Activated CD4-positive, alpha-beta T cell treated with anti-CD3 and anti-CD28 coated beads for 24 hours (primary cell): ENCODE data around the gene ZNF808.
A peak's percentile ranks its signal among the peaks of the same experiment; 100 is the strongest.
"Not testable (repeated sequence)": the region's sequence is repeated elsewhere in the genome, so short reads cannot be mapped to it uniquely, and the experiment has no call there.

Source experiments
- DNase-seq, 2 donors: peaks; one replicate each; pipeline ENCODE4 v3.0.0-alpha.2; 2020; ENCODE audit warnings: low read depth in 2 of 2

The ZNF808 gene

DNA sequence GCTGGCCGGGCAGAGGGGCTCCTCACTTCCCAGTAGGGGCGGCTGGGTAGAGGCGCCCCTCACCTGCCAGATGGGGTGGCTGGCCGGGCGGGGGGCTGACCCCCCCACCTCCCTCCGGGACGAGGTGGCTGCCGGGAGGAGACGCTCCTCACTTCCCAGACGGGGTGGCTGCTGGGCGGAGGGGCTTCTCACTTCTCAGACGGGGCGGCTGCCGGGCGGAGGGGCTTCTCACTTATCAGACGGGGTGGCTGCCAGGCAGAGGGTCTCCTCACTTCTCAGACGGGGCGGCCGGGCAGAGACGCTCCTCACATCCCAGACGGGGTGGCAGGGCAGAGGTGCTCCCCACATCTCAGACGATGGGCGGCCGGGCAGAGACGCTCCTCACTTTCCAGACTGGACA is 66.0 kb downstream of the ZNF808 start:
- not testable (repeated sequence) for DNase-seq

- no peak for DNase-seq
Observed at GRCh38 chr19:52599241-52599640, 71.8 kb downstream of the ZNF808 start.

- DNase-seq: no peak
Observed at GRCh38 chr19:52600639-52601024, 73.2 kb downstream of the ZNF808 start.

GRCh38 chr19:52601025-52601973 is 73.8 kb downstream of the ZNF808 start:
- peak; percentile 90 to 92 for DNase-seq

DNA sequence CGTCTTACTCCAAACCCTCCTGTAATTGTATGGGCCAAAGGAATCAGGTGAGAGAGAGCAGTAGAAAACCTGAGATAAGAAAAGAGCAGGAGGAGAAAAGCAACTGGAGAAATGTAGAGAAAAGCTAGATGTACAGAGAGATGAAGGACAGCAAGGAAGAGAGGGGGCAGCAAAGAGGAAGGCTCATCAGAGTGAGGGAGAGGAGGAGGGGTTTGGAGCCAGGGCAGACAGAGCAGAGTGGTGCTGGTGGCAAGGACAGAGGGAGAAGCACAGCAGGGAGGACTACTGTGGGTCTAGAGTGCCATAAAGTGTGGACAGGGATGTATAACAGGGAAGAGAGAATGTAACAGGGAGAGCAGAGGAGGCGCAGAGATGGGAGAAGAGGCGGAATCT is 74.5 kb downstream of the ZNF808 start:
- DNase-seq: not testable (repeated sequence)

GRCh38 chr19:52602941-52603340 is 75.5 kb downstream of the ZNF808 start:
- no peak for DNase-seq

GRCh38 chr19:52603558-52604207 is 76.2 kb downstream of the ZNF808 start:
- DNase-seq: no peak
